8988T (cell line): Measurements from ENCODE around the gene IFRD1.
"Not testable (repeated sequence)": the region's sequence is repeated elsewhere in the genome, so short reads cannot be mapped to it uniquely, and the experiment has no call there.

Experiments
- DNase-seq: peaks from one replicate; pipeline ENCODE4 v3.0.0; 2011

IFRD1 gene

GRCh38 chr7:112492186-112492585 is 41.9 kb downstream of the IFRD1 start:
- no peak for DNase-seq

DNA sequence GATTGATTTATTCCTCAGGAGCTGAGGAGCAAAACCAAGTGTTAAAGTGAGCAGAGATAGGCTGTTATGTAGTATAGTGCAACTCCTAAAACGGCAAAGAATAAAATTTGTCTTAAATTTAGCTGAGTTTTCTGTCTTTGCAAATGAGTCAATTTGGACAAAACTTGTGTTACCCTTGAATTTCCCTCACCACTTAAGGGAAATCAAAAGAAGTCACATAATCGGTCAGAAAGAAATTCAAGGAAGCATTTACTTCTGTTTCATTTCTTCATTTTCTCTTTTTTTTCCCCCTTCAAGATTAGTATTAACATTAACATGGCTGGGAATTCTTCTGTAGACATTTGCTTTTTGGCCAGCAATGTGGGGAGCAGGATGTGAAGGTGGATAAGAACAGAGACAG is 44.4 kb downstream of the IFRD1 start:
- DNase-seq = no peak

- DNase-seq = no peak
Observed at GRCh38 chr7:112495156-112495788, 45.0 kb downstream of the IFRD1 start.

GRCh38 chr7:112495810-112496462 is 45.7 kb downstream of the IFRD1 start:
- DNase-seq = no peak

DNA sequence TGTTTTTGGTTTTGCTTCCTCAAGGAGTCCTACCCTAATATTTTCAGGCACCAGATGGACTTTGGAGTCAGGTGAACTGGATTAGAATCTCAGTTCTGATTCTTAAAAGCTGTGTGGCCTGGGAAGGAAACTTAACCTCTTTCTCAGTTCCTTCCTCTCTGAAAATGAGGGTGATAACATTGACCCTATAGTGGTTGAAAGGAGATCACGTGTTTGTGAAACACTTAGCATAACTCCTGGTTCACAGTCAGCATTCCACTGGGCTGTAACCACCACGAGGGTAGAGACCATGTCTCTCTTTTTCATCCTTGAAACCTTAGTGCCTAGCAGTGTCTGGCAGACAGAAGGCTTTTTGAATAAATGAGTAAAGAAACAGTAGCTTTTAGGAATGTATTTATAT is 47.2 kb downstream of the IFRD1 start:
- DNase-seq = no peak

GRCh38 chr7:112500619-112501018 is 50.4 kb downstream of the IFRD1 start:
- no peak for DNase-seq

DNA sequence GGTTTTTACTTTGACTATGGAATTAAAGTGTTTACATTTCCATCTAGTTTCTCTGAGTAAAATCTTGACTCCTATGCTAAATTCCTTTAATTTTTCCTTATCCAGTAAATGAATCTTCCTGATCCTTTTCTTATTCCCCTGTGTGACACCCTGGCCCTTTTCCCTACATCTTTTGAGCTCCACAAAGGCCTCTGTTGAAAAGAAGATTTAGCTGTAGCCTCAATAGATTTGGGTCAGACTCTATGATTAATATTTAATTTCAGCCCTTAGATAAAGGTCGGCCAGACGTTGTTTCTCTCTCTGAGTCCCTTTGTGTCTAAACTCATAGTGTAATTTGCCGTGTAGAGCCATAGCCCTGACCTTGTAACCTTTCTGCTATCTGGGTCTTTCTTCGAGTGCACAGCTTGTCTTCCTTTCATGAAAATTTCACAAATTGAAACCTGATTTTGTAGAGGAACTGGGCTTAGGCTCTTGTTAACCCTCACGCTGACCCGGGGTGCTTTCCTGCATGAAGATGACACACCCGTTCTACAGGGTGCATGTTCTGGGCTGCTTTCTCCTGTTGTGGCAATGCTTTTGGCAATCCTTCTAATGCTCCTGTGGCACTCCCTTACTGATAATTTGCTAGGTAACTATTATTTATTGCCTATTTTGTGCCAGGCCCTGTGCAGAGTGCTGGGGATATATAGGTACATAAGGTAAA is 51.7 kb downstream of the IFRD1 start:
- DNase-seq = no peak

DNA sequence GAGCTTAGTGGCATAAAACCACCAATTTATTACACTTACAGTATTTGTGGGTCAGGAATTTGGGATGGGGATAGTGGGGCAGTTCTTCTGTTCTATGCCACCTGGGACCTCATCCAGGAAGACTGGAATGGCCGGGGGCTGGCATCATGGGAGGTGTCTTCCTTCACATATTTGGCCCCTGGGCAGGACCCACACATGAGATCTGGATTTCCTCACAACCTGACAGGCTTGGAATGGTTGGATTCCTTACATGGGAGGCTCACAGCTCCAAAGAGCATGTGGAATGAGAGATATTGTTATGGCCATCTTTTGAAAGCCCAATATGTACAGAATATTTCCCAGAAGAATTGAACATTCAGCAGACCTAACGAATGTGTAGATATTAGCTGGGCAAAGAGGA is 52.4 kb downstream of the IFRD1 start:
- DNase-seq = no peak

DNA sequence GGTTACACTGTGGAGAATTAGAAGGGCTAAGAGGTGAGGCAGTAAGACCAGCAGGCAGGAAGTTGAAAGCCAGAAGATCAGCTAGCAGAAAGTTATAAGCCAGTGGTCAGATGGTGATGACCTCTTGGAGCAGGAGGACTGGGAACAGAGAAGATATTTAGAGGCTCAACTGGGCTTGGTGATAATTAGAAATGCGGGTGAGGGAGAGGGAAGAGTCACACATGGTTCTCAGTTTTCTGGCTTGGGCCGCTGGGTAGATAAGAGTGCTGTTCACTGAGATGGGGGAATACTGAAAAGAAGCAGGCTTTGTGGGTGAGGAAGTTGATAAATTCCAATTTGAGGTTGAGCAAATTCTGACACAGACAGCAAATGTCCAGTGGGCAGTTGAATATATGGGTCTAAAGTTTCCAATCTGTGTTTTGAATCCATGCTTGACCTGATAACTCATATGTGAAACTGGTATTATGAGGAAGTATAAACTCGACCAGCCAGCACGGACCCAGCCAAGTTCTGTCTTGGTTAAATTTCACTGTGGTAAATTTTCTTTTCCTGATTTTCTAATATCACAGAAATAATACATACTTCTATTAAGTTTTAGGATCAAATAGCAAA is 53.2 kb downstream of the IFRD1 start:
- no peak for DNase-seq

DNA sequence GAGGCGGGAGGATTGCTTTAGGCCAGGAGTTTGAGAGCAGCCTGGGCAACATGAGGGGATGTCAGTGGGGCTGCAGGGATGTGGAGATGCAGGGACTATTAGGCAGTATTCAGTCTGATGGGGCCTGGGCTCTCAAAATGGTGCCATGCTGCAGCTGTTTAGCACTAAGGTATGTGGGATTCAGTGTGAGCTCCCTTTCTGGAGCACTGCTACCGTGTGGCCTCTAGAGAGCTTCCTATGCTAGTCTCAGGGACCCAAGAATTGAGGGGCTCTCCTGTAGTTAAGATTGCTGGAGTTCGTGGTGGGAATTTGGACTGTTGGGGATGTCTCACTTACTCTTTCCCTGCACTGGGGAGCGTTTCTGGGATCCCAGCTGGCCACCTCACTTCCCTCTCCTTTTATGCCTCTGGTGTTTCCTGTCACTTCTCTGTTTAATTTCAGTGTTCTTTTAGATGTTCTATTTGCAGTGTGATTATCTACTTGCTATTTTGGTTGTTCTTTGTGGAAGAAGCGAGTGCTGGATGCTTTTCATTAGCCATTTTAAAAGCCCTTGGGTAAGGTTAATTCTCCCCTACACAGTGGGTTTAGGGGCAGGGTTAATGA is 53.9 kb downstream of the IFRD1 start:
- no peak for DNase-seq

DNA sequence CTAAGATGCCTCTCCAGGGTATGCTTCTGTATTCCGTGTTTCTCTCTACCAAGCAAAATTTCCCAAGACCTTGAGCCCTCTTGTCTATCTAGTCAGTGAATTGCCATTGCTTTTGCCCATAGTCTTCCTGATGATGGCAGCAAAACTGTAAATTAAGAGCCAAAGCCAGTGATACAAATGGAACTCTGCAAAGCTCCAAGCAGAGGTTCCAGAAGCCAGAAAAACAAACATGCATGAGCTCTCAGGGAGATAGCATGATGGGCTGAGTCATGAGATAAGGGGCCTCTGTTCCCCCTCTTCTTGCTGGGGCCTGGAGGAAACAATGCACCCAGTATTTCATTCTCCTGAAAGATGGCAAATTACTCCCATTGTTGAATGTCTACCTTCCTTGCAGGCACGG is 55.2 kb downstream of the IFRD1 start:
- no peak for DNase-seq

GRCh38 chr7:112508404-112508803 is 58.1 kb downstream of the IFRD1 start:
- DNase-seq = no peak

- no peak for DNase-seq
Observed at GRCh38 chr7:112509402-112509801, 59.1 kb downstream of the IFRD1 start.

GRCh38 chr7:112510001-112510742 is 59.9 kb downstream of the IFRD1 start:
- no peak for DNase-seq

DNA sequence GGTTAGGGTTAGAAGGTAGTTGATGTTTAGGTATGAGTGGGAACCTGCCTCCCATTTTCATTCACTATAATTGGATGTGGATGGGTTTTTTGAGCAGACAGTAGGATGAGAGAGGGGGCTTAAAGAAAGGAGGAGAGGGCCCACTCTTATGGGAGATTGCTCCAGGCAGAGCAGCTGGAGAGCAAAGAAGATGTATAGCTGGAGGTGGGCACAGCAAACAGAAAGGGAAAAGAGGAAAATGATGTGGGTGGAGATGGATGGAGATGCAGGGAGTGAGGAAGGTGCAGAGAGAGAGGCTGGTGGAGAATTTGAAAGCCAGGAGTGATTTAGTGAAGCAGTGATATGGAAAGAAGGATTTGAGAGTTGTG is 60.5 kb downstream of the IFRD1 start:
- DNase-seq = no peak

- DNase-seq = no peak
Observed at GRCh38 chr7:112511451-112512202, 61.4 kb downstream of the IFRD1 start.

DNA sequence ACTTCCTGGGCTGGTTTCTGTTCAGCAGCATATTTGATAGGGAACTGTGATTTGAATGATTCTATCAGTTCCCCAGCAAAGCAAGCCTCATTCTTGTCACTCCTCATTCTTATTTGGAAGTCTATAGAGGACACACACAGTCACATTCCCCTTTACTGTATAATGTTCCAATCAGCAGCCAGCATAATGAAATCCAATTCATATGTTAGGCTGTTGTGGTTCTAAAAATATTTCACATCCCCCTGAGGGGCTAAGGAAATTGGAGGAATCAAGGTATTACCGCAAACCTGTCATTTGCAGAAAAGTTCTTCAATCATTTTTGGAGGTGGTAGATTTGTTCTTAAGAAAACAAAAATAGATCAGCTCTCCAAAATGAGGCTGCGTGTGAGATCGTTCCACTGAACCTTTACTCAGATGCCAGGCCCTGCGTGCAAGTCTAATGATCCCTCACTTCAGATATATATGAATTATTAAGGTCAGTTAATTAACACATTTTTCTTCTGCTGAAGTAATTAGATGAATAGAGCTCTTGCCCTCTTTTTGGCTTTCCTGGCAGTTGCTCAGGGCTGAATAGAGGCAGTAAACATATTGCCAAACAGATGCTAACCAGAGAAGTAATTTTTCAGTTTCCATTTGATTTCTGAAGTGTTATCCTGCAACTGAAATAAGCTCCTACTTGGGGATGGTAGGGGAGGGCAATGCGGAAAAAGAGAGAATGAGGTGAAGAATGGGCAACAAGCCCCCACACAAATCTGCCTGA is 62.4 kb downstream of the IFRD1 start:
- DNase-seq = no peak

DNA sequence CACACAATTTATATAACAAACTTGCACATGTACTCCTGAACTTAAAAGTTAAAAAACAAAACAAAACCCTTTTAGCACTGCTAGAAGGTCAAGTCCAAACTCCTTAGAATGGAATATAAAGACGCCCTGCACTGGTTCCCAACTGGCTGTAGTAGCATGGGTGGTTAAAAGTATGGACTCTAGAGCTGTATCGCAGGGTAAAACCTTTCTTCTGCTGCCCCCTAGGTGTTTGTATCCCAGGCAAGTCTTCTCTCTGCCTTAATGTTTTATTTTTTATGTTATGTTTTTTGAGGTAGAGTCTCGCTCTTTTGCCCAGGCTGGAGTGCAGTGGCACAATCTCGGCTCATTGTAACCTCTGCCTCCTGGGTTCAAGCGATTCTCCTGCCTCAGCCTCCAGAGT is 65.7 kb downstream of the IFRD1 start:
- no peak for DNase-seq

GRCh38 chr7:112516418-112516817 is 66.2 kb downstream of the IFRD1 start:
- DNase-seq = not testable (repeated sequence)

- no peak for DNase-seq
Observed at GRCh38 chr7:112517487-112517886, 67.2 kb downstream of the IFRD1 start.

DNA sequence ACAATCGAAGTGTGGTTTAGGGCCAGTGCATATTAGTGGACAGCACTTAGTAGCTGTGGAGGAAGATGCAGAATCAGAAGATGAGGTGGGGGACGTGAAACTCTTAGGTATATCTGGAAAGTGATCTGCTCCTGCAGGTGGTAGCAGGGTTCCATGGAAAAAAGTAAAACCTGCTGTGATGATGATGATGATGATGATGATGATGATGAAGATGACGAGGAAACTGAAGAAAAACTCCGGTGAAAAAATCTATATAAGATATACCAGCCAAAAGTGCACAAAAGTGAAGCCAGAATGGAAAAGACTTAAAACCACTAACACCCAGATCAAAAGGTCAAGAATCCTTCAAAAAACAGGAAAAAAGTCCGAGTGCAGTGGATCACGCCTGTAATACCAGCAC is 70.5 kb downstream of the IFRD1 start:
- no peak for DNase-seq
